SKM-1 (cell line): ENCODE results near the gene IRF2BPL.

Experiments
- DNase-seq: peaks from one replicate; lab custom pipeline; 2025; ENCODE audit not compliant: unreplicated experiment; lab: John Stamatoyannopoulos, UW

The IRF2BPL gene

DNA sequence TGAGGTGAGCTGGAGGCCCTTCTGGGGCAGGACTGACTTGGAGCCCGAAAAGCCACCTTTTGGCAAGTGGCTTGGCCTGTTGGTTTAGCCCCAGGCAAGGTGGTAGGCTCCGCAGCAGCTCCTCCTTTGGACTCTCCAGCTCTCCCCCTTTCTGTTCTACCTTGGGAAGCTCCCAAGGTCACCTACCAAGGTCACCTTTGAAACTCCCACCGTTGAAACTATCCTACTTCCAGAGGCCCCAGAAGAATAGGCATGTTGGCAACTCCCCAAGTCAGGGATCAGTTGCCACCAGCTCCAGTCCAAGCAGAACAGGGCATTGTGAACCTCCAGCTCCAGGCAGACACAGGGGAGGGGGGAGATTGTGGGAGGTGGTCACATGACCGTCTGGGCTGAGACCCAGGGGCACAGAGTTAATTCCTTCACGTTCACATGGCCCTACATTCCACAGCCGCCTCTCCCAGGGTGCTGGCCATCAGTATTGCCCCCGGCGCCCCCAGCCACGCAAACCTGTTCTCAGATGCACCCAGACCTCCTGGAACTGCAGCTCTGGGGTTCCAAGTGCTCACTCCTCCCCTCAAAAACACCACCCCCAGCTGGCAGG lies 14.4 kb downstream of the IRF2BPL start:
- no peak for DNase-seq

DNA sequence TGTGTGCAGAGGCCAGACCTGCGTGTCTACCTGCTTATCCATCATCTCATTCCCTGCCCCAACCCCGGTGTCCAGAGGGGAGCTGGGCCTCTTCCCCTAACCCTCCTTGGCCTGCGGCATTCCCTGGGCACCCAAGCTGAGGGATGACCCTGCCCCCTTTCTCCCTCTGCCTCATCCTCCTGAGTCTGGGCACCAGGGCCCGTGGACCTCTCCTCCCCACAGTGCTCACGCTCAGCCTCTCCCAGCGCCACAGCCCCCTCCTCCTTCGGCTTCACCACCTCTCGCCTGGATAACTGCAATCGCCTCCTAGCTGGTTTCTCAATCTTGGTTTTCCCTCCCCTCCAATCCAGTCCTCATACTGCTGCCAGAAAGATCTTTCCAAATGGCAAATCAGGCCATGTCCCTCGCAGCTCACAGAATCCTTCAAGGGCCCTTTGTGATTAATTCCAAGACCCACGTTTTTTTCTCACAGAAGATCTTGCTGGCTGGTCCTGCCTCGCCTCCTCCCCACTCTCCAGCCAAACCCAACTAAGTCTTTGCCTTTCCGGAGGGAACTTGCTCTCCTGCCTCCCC lies 16.2 kb downstream of the IRF2BPL start:
- DNase-seq = no peak

DNA sequence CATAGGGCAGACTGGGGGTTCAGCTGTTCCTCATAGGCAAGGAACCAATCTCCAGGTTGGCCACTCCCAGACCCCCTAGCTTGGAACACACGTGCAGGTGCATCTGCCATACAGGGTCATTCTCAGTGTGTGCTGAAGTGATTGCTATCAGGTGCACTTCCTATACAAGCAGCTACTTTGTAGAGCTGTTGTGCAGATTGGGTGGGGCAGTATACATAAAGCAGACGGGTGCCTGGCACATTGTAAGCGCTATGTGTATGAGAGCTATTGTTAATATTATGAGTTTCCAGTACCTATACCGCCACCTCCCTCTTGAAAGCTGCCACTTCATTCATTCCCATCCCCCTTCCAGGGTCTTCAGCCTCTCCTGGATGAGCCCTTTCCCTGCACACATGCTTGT lies 17.3 kb downstream of the IRF2BPL start:
- DNase-seq = no peak

DNA sequence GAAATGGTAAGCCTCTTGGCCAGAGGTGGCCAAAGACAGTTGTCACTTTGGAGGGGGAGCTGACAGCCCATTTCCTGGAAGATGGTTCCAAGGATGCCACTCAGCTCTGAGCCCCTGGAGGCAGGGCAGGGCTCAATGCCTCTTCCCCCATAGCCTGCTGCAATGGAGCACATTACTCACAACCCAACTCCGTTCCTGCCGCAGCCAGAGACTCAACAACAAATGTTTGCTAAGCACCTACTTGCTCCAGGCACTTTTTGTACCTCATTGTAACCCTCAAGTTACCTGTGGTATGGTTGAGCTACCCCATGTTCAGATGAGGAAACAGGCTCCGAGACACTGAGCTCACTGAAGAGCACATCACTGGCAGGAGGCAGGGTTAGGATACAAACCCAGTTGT lies 19.5 kb downstream of the IRF2BPL start:
- no peak for DNase-seq

DNA sequence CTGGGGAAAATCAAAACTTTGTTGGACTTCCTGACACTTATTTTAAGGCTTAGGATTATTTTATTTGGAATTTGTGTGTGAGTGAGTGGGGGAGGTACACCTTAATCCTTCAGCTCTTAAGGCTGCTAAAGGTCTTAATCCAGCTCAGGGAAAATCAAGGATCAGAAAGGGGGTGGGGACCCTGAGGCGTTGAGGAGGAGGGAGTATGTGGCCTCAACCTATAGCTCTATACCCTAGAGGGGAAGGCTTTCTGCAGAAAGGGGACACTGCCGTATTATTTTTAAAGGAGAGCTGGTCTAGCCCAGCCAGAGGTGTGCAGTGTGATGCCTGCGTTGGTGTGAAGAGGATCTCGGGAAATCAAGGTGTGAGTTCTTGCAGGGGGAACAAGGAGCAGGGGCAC lies 20.0 kb downstream of the IRF2BPL start:
- DNase-seq = no peak

DNA sequence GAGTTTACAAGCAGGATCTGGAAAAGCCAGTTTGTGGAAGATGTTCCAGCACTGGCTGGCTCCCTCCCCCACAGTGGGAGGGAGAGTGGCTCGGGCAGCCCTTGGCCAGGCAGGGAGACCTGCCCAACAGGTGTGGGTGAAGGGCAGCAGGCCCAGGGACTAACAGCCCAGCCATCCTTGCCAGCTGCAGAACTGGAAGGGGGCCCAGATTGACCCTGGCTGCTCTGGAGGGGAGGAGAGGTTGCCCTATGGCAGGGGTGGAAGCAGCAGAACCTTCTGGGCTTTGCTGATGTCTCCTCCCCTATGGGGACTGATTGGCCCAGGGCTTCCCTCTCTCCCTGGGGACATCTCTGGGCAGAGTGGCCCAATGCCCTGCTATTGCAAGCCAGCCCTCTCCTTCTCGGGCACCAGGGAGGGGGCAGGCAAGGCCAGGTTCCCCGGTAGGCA lies 20.5 kb downstream of the IRF2BPL start:
- DNase-seq = no peak

DNA sequence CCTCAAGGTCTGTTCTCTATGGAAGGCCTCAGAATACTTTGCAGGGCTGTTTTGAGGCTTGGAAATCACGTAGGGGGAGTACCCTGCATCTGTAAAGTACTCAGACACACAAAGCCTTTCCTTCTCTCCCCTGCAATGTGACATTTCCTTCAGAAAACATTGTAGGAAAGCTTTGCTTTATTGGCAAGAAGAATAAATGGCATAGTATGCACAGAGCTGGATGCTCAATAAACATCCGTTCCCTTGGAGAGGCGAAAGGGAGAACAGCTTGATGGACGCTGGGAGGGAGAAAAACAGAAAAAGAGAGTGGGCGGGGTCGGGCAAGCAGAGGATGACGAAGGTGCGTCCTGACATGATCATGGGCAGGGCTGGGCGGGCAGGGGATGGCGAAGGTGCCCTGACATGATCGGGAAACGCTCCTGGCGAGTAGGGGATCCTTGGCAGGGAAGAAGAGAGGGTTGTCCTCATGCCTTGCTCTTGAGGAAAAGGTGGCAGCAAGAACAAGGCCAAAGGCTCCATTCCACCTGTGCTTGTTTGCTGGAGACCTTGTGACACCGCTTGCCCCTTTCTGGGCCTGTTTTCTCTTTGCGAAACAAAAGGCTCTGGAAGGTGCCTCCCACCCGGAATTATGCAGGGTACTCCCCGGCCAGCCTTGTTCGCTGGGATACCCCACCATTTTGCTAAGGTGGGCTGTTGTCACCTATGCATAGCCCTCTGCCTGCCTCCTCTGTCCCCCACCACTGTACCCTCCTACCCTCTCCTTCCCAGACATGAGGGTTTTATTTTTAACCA lies 21.1 kb downstream of the IRF2BPL start:
- DNase-seq = no peak

DNA sequence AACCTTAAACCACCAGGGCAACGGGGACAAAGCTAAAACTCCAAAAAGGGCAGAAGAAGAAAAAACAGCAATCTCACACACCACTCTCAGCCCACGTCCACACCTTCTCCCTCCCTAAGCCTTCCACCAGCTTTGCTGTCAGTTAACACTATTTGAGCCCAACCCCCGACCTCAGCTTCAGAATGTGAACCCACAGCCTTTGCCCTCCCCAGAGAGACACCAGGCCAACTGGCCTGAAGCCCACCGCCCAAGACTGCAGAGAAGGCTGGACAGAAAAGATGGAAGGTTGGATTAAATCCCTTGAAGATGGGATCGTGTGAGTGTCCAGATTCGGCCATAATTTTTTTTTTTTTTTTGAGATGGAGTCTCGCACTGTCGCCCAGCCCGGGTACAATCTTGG lies 22.4 kb downstream of the IRF2BPL start:
- DNase-seq = no peak

DNA sequence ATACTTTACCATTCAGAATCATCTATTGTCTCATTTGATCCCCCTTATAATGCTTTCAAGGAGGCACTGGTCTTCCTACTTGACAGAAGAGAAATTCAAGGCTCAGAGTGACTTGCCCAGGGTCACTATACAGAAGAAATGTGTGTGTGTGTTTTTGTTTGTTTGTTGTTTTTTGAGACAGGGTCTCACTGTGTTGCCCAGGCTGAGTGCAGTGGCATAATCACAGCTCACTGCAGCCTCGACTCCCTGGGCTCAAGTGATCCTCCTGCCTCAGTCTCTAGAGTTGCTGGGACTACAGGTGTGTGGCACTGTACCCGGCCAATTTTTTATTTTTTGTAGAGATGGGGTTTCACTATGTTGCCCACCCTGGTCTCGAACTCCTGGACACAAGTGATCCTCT lies 22.9 kb downstream of the IRF2BPL start:
- no peak for DNase-seq

DNA sequence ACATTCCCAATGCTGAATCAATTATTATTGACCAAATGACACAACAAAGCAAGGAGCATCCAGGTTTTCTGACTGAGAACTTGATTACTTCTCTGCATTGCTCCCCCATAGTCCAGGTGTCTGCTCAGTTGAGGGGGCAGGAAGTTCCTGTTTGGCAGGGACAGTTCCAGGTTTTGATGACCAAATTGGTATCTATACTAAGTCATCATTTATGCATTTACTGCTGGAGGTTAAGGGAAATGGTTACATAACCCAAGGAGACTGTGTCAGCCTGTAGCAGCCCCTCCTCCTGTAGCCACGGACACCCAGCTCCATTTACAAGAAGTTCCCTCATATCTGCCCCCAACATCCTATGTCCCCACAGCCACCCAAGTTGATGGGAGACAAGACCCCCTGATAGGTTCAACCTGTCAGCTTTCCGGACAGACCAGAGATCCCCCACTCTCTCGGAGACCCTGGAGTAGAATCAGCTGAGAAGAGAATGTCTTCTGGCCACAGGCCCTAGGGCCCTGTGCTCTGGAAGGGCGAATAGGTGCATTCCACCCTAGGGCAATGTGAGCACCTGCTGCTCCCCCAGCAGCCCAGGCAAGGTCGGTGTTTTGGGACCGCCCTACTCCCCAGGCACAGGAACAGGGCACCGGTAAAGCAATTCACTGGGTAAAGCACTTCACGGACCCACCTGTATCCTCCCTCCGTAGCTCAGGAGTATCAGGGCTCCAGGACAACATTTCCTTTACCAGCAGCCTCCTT lies 23.6 kb downstream of the IRF2BPL start:
- DNase-seq = no peak

DNA sequence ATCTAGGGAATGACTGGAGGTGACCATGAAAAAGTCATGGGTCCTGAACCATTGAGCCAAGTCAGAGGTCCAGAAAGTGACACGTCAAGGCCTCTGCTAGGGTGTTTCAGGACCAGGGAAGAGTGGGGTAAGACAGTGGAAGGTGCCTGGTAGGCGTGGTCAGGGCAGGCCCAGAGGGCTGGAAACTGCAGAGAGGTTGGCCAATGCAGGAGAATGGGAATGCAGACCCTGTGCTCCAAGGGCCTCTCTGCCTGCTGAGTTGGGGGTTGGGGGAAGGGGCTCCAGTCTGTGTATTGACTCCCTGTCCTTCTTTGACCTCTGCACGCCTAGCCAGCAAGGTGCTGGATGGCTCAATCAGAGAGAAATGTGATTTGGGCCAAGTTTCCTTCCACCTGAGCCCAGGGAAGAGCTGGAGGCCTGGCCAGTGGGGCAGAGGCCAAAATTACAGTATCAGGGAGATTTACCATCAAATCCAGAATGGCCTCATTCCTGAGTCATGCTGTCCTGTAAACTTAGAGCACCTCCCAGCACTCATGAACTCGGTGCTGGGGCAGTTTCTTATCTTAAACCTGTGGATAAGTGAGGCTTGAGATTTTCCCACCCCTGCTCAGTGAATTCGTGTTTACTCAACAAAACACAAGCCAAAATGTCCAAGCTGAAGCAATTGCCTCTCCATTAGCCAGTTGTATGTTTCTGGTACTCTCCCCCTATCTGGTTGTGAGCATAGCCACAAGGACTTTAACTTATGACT lies 24.4 kb downstream of the IRF2BPL start:
- DNase-seq = no peak

DNA sequence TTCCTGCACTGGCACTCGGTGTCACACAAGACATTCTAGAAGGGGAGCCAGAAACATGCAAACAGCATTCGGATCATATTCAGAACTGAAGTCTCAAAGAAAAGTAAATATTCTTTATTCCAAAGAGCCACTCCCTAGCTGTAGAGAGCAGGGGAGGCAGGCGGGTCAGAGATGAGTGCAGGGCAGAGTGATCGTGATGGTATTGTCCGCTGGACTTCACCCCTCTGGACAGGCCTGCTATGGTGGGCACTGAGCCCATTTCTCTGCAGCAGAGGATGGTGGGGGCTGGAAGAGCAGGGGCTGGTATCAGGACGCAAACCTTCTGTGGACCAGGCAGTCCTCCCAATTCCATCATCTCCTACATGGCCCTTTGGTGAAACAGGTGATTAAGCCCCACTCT lies 25.6 kb downstream of the IRF2BPL start:
- DNase-seq = no peak

DNA sequence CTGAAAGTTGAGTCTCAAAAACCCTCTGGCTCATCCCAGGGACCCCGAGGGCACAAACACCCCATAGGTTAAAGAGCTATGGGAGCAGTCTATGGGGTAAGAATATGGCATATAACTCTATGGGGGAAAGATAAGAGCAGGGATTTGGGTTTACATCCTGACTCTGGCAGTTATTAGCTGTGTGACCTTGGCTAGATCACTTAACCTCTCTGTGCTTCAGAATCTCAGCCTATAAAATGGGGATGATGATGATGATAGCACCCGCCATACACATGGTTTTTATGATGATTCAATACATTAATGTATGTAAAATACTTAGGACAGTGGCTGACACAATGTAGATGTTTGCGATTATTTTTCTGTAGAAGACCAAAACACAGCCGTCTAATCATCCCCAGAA lies 26.2 kb downstream of the IRF2BPL start:
- DNase-seq = no peak

DNA sequence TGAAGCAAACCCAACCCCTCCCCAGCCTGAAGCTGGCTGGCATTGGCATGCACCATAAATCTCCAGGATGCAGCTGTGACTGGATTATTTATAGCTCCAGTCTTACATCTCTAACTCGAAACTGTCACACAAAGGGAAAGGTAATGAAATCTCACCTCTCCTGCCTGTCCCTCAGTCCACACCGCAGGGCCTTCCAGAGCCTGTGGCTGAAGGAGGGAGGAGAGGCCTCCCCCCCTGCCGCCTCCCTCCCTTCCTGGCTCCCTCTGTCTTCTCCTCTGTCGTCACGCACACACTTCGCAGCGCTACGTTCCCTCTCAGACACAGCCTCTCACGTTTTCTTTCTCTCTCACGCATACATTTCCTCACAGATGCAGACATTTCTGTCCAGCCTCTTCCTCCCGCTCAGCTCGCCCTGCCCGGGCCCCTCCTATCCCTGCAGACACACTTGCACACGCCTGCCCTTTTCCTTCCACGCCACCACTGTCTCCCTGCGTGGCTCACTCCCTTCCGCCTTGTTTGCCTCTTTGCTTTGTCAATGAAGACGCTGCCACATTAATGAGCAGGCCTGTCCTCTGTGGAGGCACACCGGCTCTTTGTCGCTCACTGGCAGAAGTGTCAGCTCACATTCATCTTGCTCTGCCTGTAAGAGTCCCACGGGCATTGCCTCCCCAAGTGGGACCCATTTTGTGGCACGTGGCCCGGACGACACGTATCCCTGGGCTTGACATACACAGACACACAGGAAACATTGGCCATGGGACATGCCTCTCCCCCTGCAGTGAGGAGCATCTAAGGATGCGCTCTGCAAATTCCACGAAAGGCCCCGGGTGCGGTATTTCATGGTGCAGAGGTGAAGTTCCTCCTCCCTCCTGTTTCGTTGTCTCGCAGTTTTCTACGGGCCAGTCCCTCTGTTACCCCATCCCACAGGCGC lies 27.9 kb downstream of the IRF2BPL start:
- no peak for DNase-seq

DNA sequence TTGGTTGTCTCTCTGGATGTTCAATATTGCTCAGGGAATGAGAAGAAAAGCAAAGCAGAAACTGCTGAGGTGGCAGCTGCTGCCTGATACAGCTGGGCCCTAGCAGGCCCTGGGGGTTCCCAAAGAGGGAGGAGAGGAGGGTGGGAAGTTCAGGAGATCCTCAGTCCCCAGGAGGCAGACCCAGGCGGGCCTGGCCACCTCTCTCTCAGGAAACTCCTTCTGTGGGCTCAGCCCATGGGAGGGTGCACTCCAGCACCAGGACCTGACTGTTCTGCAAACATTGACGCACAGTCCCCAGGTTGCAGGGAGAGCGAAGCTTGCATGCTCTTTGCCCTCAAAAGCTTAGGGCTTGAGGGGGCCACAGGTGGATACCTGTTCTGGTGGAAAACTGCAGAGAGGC lies 29.6 kb downstream of the IRF2BPL start:
- no peak for DNase-seq

DNA sequence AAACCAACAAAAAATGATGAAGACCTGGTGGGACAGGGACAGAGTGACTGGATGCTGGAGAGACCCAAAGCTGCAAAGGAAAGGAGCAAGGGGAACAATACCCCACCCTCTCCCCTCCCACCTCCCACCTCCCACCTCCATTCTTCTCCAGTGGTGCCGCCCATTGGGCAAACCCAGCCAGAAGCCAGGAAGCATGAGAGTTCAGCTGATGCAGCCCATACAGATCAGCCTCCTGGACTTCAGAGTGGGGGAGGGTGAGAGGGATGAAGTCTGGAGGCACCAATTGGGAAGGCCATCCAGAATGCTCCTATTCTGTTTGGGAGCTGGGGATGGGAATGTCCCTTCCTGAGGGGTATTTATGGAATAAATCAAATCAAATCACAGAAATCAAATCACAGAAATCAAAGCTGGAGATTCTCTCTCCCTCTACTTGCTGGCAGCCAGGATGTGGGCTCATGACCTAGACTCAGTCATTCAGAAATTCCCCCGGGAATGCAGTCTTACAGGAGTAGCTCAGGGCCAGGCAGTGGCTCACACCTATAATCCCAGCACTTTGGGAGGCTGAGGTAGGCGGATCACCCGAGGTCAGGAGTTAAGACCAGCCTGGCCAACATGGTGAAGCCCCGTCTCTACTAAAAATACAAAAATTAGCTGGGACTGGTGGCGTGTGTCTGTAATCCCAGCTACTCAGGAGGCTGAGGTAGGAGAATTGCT lies 31.1 kb downstream of the IRF2BPL start:
- DNase-seq = no peak

DNA sequence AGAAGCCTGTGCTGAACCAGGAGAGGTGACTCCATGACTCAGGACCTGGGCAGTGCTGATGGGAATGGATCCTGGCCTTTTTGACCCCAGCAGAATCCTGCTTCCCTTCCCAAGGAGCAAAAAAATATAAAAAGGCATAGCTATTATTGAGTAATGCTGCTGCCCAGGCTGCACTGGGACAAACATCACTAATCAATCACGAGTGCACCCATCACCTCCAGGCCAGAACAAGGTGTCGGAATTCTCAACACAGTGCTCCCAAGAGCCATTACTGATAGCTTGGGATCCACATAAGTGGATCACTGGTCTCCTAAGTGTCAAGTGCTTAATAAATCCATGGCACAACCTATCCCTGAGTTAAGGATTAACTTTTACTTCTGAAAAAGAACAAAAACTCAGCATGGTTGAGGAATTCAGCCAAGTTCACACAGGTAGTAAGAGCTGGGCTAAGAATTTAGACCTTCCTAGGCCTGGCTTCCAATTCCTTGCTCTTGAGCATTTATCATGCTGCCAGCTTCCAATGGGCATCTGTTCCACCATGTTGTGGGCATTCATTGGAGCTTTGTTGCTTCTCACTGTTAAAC lies 31.9 kb downstream of the IRF2BPL start:
- no peak for DNase-seq

DNA sequence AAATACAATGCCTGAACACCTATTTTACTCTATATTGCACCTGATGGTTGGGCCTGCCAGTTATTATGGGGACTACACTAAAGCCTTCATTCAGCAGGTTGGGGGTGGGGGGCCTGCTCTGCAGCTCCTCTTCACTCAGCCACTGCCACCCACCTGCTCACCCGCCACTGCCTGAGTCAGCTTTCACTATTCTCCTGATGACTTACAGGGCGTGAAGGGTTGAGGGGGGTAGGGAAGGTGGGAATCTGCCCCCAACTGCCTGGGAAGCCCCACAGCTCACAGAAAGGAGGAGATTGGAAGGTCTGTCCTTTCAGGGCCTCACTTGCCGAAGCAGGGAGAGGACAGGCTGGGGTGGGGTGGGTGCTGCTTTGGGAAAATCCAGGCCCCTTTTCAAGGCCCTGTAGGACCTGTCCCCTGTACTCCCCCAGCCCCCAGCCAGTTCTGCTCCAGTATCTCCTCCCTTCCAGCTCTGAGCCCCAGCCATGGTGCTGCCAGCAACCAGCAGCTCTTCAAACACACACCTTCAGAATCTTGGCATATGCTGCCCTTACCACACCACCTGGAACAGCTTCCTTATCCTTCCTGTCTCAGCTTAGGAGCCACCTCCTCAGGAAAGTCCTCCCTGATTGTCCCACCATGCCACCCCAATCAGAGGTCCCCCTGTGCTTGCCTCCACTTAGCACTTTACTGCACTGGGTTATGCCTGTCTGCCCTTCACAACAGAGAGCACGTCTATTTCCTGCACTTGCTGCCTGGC lies 33.1 kb downstream of the IRF2BPL start:
- no peak for DNase-seq
